Embryonic facial prominence (tissue), 1 donor: ENCODE data around the gene TCF19.

Experiments used
- DNase-seq: peaks from one replicate; pipeline ENCODE4 v3.0.0-alpha.2; 2016; ENCODE audit errors: extremely low spot score

The TCF19 gene

DNA sequence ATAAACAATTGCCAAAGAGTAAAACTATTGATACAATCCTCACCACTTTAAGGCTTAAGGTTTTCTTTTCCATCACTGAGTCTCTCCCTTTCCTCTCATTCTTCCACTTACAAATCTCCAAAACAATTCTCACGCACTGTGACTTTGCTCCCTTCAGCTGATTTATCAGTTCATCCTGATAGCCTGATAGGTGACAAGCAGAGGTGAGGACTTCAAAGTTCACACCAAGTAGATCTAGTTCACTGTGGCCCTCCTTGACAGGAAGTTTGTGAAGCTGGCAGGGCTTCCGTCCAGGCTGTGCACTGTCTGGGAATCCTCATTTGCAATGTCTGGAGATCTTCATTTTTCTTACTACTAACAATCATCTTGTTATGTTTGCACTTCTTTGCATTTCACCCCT lies 47.2 kb downstream of the TCF19 start:
- no peak for DNase-seq

GRCh38 chr6:31208506-31208905 lies 50.1 kb downstream of the TCF19 start:
- DNase-seq, result no peak

DNA sequence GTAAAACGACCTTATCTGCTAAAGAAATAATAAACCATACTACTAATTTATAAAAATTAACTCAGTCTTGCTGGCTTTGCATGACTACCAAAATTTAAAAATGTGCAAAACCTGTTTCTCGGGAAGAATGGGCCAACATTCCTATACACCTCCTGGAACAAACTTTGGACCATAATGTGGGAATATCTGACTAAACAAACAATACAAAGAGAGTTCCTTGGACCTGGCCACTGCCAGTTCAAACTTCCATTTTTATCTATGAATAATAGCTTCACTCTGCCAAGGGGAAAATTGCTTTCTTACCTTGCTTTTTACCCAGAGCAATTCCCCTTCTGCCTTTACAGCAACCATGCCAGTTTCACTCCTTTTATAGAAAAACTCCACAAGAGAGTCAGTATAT lies 50.7 kb downstream of the TCF19 start:
- DNase-seq, result no peak

- no peak for DNase-seq
Observed at GRCh38 chr6:31210123-31210522, 51.7 kb downstream of the TCF19 start.

GRCh38 chr6:31210741-31211532 lies 52.5 kb downstream of the TCF19 start:
- no peak for DNase-seq
